B cell (primary cell): Measurements from ENCODE around the gene IGSF1.

Experiments used
- CTCF ChIP-seq: fragments of 200-600 bp; IDR thresholded peaks from one replicate; pipeline ENCODE4 v1.8.0; 2022; ENCODE audit warnings: antibody characterized with exemption, mild to moderate bottlenecking
- EZH2 ChIP-seq: IDR thresholded peaks from 2 replicates; pipeline ENCODE4 v1.6.1; 2012; ENCODE audit warnings: borderline replicate concordance, low read depth, mild to moderate bottlenecking, moderate library complexity, low read length; ENCODE audit not compliant: insufficient read depth, poor library complexity, severe bottlenecking

- TF ChIP-seq CTCF, result no peak
- TF ChIP-seq EZH2, result no peak
Measured at GRCh38 chrX:131257367-131257766, 31.7 kb downstream of the IGSF1 start.
